WTC11 (cell line): ENCODE measurements around the gene CDC25A. TPM values are rescaled to one million over a fixed set of nuclear protein-coding genes. Genes with fewer than 3 reads are reported as not detected.
A peak's percentile ranks its signal among the peaks of the same experiment; 100 is the strongest.

Experiments
- ATAC-seq: fragments of 200-7000 bp; cut with Tn5 transposase; 2 replicates; pipeline ENCODE4 v1.10.0; 2021; ENCODE audit warnings: mild to moderate bottlenecking, moderate library complexity
- CTCF ChIA-PET: fragments of 300-600 bp; sonication (Branson Sonifier 250); formaldehyde crosslinking; loops from one replicate; lab custom pipeline; 2021; ENCODE audit warnings: antibody characterized with exemption; lab: Charles Lee
- POLR2A ChIA-PET: fragments of 350-600 bp; sonication (Branson Sonifier 250); formaldehyde crosslinking; loops from one replicate; lab custom pipeline; 2021; ENCODE audit warnings: antibody characterized with exemption; lab: Charles Lee
- DNase-seq: peaks from one replicate; pipeline ENCODE4 v3.0.0; 2021; ENCODE audit warnings: low spot score
- H3K27ac Mint-ChIP-seq: 2 replicates; pipeline ENCODE4 v1.8.0; 2021; ENCODE audit warnings: mixed read lengths
- H3K27me3 Mint-ChIP-seq: 2 replicates; pipeline ENCODE4 v1.8.0; 2021; ENCODE audit warnings: low read depth, mild to moderate bottlenecking, moderate library complexity, mixed read lengths
- H3K36me3 Mint-ChIP-seq: 2 replicates; pipeline ENCODE4 v1.8.0; 2021; ENCODE audit warnings: mixed read lengths
- H3K4me1 Mint-ChIP-seq: 2 replicates; pipeline ENCODE4 v1.8.0; 2022; ENCODE audit warnings: mixed read lengths
- H3K4me3 Mint-ChIP-seq: 2 replicates; pipeline ENCODE4 v1.8.0; 2021; ENCODE audit warnings: mild to moderate bottlenecking, moderate library complexity, mixed read lengths
- H3K9me3 Mint-ChIP-seq: 2 replicates; pipeline ENCODE4 v1.8.0; 2021; ENCODE audit warnings: mixed read lengths
- CBFB ChIP-seq: sonication (generic); formaldehyde crosslinking; IDR thresholded peaks from 2 replicates; pipeline ENCODE4 v1.8.1; 2022; ENCODE audit warnings: mild to moderate bottlenecking, low read depth, missing genetic modification reagents
- E2F1 ChIP-seq: sonication (generic); formaldehyde crosslinking; IDR thresholded peaks from 2 replicates; pipeline ENCODE4 v1.8.0; 2022; ENCODE audit warnings: mild to moderate bottlenecking, missing genetic modification reagents
- EMX1 ChIP-seq: fragments of 250-450 bp; sonication (Bioruptor Pico); IDR thresholded peaks from 2 replicates; pipeline ENCODE4 v1.8.0; 2021; ENCODE audit warnings: mild to moderate bottlenecking
- ETV6 ChIP-seq: sonication (generic); formaldehyde crosslinking; IDR thresholded peaks from 2 replicates; pipeline ENCODE4 v1.8.1; 2022; ENCODE audit warnings: mild to moderate bottlenecking, missing genetic modification reagents
- FOXK1 ChIP-seq: sonication (generic); formaldehyde crosslinking; IDR thresholded peaks from 2 replicates; pipeline ENCODE4 v1.8.0; 2022; ENCODE audit warnings: mild to moderate bottlenecking, moderate library complexity, missing genetic modification reagents
- FOXP1 ChIP-seq: sonication (generic); formaldehyde crosslinking; IDR thresholded peaks from 2 replicates; pipeline ENCODE4 v1.8.0; 2022; ENCODE audit warnings: missing genetic modification reagents, mild to moderate bottlenecking, moderate library complexity, borderline replicate concordance
- FOXP4 ChIP-seq: sonication (generic); formaldehyde crosslinking; IDR thresholded peaks from 2 replicates; pipeline ENCODE4 v1.8.0; 2022; ENCODE audit warnings: mild to moderate bottlenecking, missing genetic modification reagents
- HMGA2 ChIP-seq: fragments of 250-450 bp; sonication (Bioruptor Pico); IDR thresholded peaks from 2 replicates; pipeline ENCODE4 v1.4.0; 2021; ENCODE audit warnings: mild to moderate bottlenecking, moderate library complexity
- JUN ChIP-seq: sonication (generic); formaldehyde crosslinking; IDR thresholded peaks from 2 replicates; pipeline ENCODE4 v1.8.0; 2023; ENCODE audit warnings: mild to moderate bottlenecking, missing genetic modification reagents
- ZMAT4 ChIP-seq: fragments of 250-450 bp; sonication (Bioruptor Pico); IDR thresholded peaks from 2 replicates; pipeline ENCODE4 v1.9.0; 2021; ENCODE audit warnings: mild to moderate bottlenecking
- ZNF121 ChIP-seq: sonication (generic); formaldehyde crosslinking; IDR thresholded peaks from 2 replicates; pipeline ENCODE4 v1.8.0; 2023; ENCODE audit warnings: missing genetic modification reagents
- ZNF232 ChIP-seq: sonication (generic); formaldehyde crosslinking; IDR thresholded peaks from 2 replicates; pipeline ENCODE4 v1.8.0; 2022; ENCODE audit warnings: mild to moderate bottlenecking, missing genetic modification reagents
- ZNF281 ChIP-seq: sonication (generic); formaldehyde crosslinking; IDR thresholded peaks from 2 replicates; pipeline ENCODE4 v1.8.0; 2023; ENCODE audit warnings: mild to moderate bottlenecking, missing genetic modification reagents
- ZNF416 ChIP-seq: fragments of 250-450 bp; sonication (Bioruptor Pico); IDR thresholded peaks from 2 replicates; pipeline ENCODE4 v1.9.0; 2021; ENCODE audit warnings: mild to moderate bottlenecking, inconsistent platforms
- ZNF425 ChIP-seq: fragments of 250-450 bp; sonication (Bioruptor Pico); conservative IDR thresholded peaks from 2 replicates; pipeline ENCODE4 v1.9.0; 2021; ENCODE audit warnings: mild to moderate bottlenecking
- total RNA-seq: library from RNA; stranded (reverse); gene quantifications from 3 replicates; pipeline ENCODE4 v1.2.3, GENCODE V29; 2021
- TF ChIP-seq, protein P1 (sequence below): sonication (generic); formaldehyde crosslinking; IDR thresholded peaks from 2 replicates; pipeline ENCODE4 v1.8.1; 2023; ENCODE audit warnings: mild to moderate bottlenecking, missing genetic modification reagents
- TF ChIP-seq, protein P2 (sequence below): fragments of 250-450 bp; sonication (Bioruptor Pico); IDR thresholded peaks from 2 replicates; pipeline ENCODE4 v2.1.2; 2022; ENCODE audit warnings: mild to moderate bottlenecking, moderate library complexity

CDC25A gene
- total RNA-seq, 1 experiment from 2014 or later, result 57.6 TPM

DNA sequence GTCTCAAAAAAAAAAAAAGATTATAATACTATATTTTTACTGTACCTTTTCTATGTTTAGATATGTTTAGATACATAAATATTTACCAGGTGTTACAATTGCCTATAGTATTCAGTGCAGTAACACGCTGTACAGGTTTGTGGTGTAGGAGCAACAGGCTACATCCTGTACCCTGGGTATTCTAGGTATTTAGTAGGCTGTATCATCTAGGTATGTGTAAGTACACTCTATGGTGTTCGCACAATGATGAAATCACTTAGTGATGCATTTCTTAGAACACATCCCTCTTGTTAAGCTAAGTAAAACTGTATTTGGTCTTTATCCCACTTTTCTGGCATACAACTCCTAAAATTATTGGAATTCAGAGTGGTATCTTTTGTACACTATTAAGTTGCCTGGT lies 77.8 kb downstream of the CDC25A start (continued):
- TF ChIP-seq, protein P1, sequence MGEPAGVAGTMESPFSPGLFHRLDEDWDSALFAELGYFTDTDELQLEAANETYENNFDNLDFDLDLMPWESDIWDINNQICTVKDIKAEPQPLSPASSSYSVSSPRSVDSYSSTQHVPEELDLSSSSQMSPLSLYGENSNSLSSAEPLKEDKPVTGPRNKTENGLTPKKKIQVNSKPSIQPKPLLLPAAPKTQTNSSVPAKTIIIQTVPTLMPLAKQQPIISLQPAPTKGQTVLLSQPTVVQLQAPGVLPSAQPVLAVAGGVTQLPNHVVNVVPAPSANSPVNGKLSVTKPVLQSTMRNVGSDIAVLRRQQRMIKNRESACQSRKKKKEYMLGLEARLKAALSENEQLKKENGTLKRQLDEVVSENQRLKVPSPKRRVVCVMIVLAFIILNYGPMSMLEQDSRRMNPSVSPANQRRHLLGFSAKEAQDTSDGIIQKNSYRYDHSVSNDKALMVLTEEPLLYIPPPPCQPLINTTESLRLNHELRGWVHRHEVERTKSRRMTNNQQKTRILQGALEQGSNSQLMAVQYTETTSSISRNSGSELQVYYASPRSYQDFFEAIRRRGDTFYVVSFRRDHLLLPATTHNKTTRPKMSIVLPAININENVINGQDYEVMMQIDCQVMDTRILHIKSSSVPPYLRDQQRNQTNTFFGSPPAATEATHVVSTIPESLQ (CRISPR knock-in tag), result no peak
- no peak for TF ChIP-seq E2F1 (CRISPR knock-in tag)
- TF ChIP-seq EMX1 (CRISPR knock-in tag), result no peak
- TF ChIP-seq FOXP1 (CRISPR knock-in tag), result no peak
- TF ChIP-seq, protein P2, sequence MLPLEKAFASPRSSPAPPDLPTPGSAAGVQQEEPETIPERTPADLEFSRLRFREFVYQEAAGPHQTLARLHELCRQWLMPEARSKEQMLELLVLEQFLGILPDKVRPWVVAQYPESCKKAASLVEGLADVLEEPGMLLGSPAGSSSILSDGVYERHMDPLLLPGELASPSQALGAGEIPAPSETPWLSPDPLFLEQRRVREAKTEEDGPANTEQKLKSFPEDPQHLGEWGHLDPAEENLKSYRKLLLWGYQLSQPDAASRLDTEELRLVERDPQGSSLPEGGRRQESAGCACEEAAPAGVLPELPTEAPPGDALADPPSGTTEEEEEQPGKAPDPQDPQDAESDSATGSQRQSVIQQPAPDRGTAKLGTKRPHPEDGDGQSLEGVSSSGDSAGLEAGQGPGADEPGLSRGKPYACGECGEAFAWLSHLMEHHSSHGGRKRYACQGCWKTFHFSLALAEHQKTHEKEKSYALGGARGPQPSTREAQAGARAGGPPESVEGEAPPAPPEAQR (CRISPR knock-in tag), result no peak
- no peak for TF ChIP-seq HMGA2 (CRISPR knock-in tag)
- no peak for TF ChIP-seq ZNF425 (CRISPR knock-in tag)
- no peak for TF ChIP-seq ZNF281 (CRISPR knock-in tag)

DNA sequence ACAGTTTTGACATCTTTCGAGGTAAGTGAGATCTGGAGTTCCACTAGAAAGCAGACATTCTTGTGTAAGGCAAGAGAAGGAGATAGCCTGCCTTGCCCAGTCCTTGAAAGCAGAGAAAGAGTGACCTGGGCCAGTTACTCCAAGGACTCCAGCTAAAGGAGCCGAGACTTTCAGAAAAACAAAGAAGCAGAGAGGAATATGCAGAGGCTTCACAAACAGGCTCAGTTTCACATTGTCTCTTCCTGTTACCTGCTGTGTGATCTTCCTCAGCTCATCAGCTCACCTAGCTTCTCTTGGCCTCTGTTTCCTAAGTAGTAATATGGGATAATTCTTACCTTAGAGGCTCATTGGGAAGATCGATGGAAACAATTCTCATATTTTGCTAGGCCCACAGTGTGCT lies 81.0 kb downstream of the CDC25A start:
- TF ChIP-seq JUN (CRISPR knock-in tag) (no peak), ZNF416 (CRISPR knock-in tag) (no peak), ZMAT4 (CRISPR knock-in tag) (no peak), ETV6 (CRISPR knock-in tag) (0 out of 2 replicates have a peak, but pooled peaks have one; percentile 68), FOXK1 (CRISPR knock-in tag) (no peak), ZNF121 (CRISPR knock-in tag) (0 out of 2 replicates have a peak, but pooled peaks have one; percentile 29), FOXP4 (CRISPR knock-in tag) (peak; percentile 43; the same call in 1 of the 2 replicates), ZNF232 (CRISPR knock-in tag) (no peak), CBFB (CRISPR knock-in tag) (no peak)
- TF ChIP-seq, all 79 proteins: peak for 3
- peaks cover 4% of the 10 kb centered on the region for H3K36me3 Mint-ChIP-seq

More for the DNA sequence above, 81.0 kb downstream of the CDC25A start:
- Mint-ChIP-seq H3K27me3 (no peaks in the 10 kb centered on the region), H3K4me3 (no peak overlapping the region), H3K9me3 (peaks cover 5% of the 10 kb centered on the region), H3K4me1 (peaks cover 15% of the 10 kb centered on the region), H3K27ac (peak overlapping the region; percentile 95)
- ChIA-PET POLR2A (interaction anchor here (1.2 kb wide), 1 partner anchor 18 kb away, joined by 4 read pairs; no protein-coding TSS in a partner anchor), CTCF (interaction anchor here (0.6 to 2.3 kb wide), 6 partner anchors 19 to 270 kb away, joined by 3 to 9 read pairs (median 4); no protein-coding TSS in a partner anchor)
- ATAC-seq (peak; percentile 93), DNase-seq (no peak)
